ENCODE results near the gene VSTM2B.

Gene VSTM2B

DNA sequence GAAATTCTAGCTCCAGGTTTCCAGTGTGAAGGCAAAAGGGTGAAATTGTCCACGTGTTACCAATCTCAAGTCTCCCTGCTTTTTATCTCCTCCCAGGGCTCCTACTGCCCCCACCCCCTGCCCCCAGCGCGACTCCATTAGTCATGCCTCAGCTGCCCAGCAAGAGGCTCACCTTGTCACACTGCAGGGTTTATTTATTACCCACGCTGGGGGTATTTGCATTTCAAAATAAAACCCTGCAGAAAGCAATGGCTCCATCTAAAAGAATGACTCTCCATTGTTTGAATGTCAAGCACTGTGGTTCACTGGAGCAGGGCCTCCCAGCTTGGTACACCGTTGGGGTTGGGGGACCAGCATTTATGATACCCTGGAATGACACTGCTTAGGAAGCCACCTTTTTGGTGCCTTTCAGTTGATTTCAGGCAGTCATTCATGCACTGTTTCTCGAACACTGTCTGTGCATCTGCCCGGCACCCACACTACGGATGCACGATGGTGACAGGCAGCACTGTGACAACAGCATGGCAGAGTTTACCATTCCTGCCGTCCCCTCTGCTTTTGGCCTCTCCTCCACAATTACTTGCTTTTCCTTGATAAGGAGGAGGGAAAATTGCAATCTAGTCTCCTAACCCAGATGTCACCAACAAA lies 70.4 kb downstream of the VSTM2B start:
- DNase-seq (ENCODE audit: low read depth): no peak

- DNase-seq (ENCODE audit: low read depth): no peak
Measured at GRCh38 chr19:29596885-29597525, 71.2 kb downstream of the VSTM2B start.

DNA sequence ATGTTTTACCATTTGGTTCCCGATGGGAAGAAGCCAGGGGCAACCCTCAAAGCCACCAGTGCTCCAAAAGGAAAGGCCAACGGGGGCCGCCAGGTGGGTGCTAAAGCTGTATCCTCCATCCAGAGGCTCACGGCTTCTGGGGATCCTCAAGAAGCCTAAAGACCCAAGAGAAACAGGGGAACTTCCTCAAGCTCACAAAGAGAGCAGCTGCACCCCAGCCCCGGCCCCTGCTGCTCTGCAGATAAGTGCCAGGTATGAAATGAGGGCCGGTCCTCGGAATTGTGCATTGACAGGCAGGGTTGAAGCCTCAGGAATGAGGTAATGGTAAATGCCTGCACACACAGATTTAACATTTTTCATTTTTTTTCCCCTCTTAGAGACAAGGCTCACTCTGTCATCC lies 72.2 kb downstream of the VSTM2B start:
- DNase-seq (ENCODE audit: low read depth): no peak

DNA sequence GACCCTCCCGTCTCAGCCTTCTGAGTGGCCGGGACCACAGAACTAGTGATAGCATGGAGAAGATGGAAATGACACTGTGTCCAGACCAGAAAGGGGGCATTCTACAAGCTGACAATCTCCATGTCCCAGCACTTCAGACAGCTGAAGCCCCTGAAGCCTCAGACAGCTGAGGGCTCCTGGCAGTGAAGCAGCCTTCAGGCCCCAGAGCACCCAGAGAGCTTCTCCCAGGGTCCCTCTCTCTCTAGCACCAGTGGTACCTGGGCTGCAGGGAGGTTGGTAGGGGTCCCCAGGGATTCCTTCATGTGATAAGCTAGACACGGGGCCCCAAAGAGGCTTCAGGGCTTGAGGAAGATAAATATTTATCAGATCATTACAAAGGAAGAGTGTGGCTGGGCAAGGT lies 72.7 kb downstream of the VSTM2B start:
- no peak for DNase-seq (ENCODE audit: low read depth)

- no peak for DNase-seq (ENCODE audit: low read depth)
Measured at GRCh38 chr19:29603308-29603707, 77.5 kb downstream of the VSTM2B start.

DNA sequence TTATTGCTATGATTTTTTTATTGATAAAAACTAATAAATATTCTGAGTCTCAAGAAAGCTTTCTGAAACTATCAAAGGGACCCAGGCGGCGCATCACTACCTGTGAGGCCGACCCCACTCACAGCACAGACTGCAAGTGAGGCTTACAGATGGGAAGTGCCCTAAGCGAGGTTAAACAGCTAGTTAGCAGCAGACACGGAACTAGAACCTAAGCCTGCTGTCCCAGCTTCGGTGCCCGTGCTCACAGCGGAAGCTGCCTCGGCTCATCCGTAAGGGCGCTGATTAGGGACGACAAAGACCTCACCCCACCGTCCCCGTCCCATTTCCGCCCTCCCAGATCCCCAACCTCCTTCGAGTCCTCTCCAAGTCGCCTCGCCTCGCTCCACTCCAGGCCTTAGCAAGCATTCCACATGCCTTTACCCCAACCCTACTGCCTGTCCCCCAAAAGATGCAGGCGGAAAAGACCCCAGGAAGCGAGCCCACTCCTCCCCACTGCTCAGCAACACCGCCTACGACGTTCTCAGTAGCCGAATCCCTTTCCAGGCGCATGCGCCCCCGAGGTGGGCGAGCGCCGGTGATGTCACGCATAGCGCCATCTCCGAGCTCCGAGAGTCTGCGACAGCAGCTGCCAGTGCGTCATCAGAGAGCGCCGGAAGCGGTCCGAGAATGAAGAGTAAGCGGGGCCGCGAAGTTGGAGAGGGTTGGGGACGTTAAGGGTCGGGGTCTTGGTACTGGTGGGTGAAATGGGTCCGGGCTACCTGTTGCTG lies 80.0 kb downstream of the VSTM2B start, which contains the start of gene POP4:
Gene POP4, plus strand, starts transcription at position 631 of the 767 bp plus-strand sequence. Its CDS starts 36 bp downstream, at position 667.
- DNase-seq (ENCODE audit: low read depth): peak; percentile 93

DNA sequence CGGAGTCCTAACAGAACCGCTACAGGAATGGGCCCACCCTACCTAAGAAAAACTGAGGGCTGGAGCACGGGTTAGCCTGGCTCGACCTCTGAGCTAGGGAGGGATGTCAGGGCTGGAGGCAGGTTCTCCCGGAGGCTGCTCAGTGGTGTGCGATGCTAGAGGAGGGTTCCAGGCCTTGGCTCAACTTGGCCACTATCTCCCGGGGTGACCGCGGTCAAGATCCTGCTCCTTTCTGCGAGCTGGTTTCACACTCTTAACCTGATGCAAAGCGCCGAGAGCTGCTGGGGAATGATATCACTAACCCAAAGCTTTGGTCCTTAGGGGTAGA lies 80.6 kb downstream of the VSTM2B start:
- no peak for DNase-seq (ENCODE audit: low read depth)

- DNase-seq (ENCODE audit: low read depth): no peak
Measured at GRCh38 chr19:29609636-29610035, 83.8 kb downstream of the VSTM2B start.

DNA sequence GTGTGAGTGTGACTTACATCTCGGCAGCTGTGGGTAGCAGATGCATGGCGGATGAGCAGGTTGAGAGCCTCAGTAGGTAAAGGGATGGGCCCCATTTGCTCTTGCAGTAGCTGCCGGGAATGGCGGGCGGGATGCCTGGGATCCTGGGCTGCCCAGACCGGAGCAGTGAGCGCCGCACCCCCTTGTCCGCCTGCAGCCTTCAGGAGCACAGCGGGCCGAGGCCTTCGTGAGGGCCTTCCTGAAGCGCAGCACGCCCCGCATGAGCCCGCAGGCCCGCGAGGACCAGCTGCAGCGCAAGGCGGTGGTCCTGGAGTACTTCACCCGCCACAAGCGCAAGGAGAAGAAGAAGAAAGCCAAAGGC lies 84.4 kb downstream of the VSTM2B start:
- no peak for DNase-seq (ENCODE audit: low read depth)

DNA sequence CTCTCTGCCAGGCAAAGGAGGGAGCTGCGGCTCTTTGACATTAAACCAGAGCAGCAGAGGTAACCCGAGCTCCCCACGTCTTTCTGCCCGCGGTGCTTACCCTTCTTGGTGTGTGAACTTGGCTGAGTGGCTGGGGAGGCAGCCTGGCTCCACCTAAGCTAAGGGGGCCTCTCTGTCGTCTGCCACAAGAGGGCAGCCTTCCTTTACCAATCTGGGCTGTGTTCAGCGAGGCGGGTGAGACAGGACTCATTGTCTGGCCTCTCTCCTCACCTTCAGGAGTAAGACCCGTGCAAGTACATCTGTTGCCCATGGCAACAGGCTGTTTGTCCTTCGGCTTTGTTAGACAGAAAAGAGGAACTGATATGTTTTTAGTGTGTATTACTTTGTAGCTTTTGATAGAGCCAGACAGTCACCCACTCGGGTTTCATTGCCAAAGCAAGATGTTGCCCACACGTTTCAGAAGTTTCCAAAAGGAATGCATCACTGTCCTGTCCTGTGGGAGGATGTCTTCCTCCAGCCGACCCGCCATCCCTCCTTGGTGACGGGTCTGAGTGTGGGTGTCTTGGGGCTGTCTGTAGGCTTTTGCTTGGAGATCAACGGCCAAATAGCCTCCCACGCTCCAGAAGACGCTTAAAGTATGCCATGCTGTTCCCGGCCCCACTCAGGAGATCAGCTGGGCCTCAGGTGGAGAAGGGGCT lies 84.9 kb downstream of the VSTM2B start:
- DNase-seq (ENCODE audit: low read depth): peak; percentile 79

DNA sequence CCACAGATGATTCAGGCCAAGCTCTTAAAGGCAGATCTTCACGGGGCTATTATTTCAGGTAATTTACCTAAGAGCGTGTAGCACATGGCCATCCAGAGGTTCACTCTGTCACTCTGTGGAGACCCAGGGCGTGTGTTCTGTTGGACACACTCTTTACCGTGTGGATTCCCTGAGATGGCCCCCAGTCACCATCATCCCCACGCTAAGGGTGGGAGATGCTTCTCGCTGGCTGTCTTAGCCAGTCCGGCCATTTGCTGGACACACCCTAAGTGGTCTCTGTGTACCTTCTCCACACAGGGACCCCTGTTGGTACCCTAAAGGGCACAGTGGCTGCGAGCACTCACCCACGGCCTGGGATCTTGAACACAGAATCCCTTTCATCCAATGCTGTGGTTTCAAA lies 86.3 kb downstream of the VSTM2B start:
- DNase-seq (ENCODE audit: low read depth): no peak

GRCh38 chr19:29612801-29613595 lies 87.2 kb downstream of the VSTM2B start:
- no peak for DNase-seq (ENCODE audit: low read depth)

- DNase-seq (ENCODE audit: low read depth): no peak
Measured at GRCh38 chr19:29614046-29614445, 88.3 kb downstream of the VSTM2B start.
